Stimulated activated naive CD8-positive, alpha-beta T cell treated with anti-CD3 and anti-CD28 coated beads, Interleukin-15, amount 100 ng/mL, for 72 hours (primary cell): ENCODE measurements around the gene SUB1.
"Not testable (repeated sequence)": the region's sequence is repeated elsewhere in the genome, so short reads cannot be mapped to it uniquely, and the experiment has no call there.

Experiments used
- ATAC-seq: fragments of 150-1000 bp; cut with Tn5 transposase; 2 replicates; pipeline ENCODE4 v1.10.0; 2021; ENCODE audit warnings: mild to moderate bottlenecking, moderate library complexity
- DNase-seq, 2 donors: peaks; one replicate each; pipeline ENCODE4 v3.0.0; 2021 to 2022
- H3K27ac Mint-ChIP-seq, 2 donors: one replicate each; pipeline ENCODE4 v1.8.0; 2022; ENCODE audit warnings: mild to moderate bottlenecking in 2 of 2, mixed read lengths in 2 of 2, moderate library complexity in 2 of 2
- H3K27me3 Mint-ChIP-seq: one replicate; pipeline ENCODE4 v1.8.0; 2022; ENCODE audit warnings: mixed read lengths
- H3K4me1 Mint-ChIP-seq: one replicate; pipeline ENCODE4 v1.8.0; 2022; ENCODE audit warnings: mild to moderate bottlenecking, mixed read lengths
- H3K4me3 Mint-ChIP-seq, 2 donors: one replicate each; pipeline ENCODE4 v1.8.0; 2022; ENCODE audit warnings: mild to moderate bottlenecking in 2 of 2, mixed read lengths in 2 of 2, moderate library complexity in 1 of 2
- H3K9me3 Mint-ChIP-seq, 2 donors: one replicate each; pipeline ENCODE4 v1.8.0; 2022; ENCODE audit warnings: mixed read lengths in 2 of 2

SUB1 gene

GRCh38 chr5:32556543-32556942 is 28.8 kb upstream of the SUB1 start:
- not testable (repeated sequence) for H3K9me3 Mint-ChIP-seq, DNase-seq, H3K27me3 Mint-ChIP-seq, H3K27ac Mint-ChIP-seq, H3K4me3 Mint-ChIP-seq, H3K4me1 Mint-ChIP-seq, ATAC-seq

GRCh38 chr5:32559411-32559810 is 25.9 kb upstream of the SUB1 start:
- DNase-seq (no peak), ATAC-seq (no peak)
- Mint-ChIP-seq H3K4me3 (no peak overlapping the region), H3K9me3 (no peaks in the 10 kb centered on the region), H3K27ac (peak overlapping the region in 1 of 2 donors; percentile 67), H3K27me3 (no peaks in the 10 kb centered on the region), H3K4me1 (no peaks in the 10 kb centered on the region)

GRCh38 chr5:32559921-32560320 is 25.4 kb upstream of the SUB1 start:
- no peak for ATAC-seq
- Mint-ChIP-seq H3K4me3 (no peak overlapping the region), H3K27ac (no peak overlapping the region), H3K9me3 (no peaks in the 10 kb centered on the region), H3K4me1 (no peaks in the 10 kb centered on the region), H3K27me3 (no peaks in the 10 kb centered on the region)
- no peak for DNase-seq

GRCh38 chr5:32562056-32562455 is 23.3 kb upstream of the SUB1 start:
- H3K4me1 Mint-ChIP-seq: no peaks in the 10 kb centered on the region
- no peaks in the 10 kb centered on the region for H3K27me3 Mint-ChIP-seq
- DNase-seq: no peak
- ATAC-seq: no peak
- H3K27ac Mint-ChIP-seq: no peak overlapping the region
- H3K4me3 Mint-ChIP-seq: no peak overlapping the region
- no peaks in the 10 kb centered on the region for H3K9me3 Mint-ChIP-seq

GRCh38 chr5:32562843-32563242 is 22.5 kb upstream of the SUB1 start:
- H3K27ac Mint-ChIP-seq: no peak overlapping the region
- H3K4me1 Mint-ChIP-seq: no peaks in the 10 kb centered on the region
- DNase-seq: no peak
- no peaks in the 10 kb centered on the region for H3K27me3 Mint-ChIP-seq
- no peak for ATAC-seq
- H3K4me3 Mint-ChIP-seq: no peak overlapping the region
- H3K9me3 Mint-ChIP-seq: no peaks in the 10 kb centered on the region

- ATAC-seq: no peak
- DNase-seq: no peak
- Mint-ChIP-seq H3K27ac (peak overlapping the region in 1 of 2 donors; percentile 46), H3K9me3 (no peaks in the 10 kb centered on the region), H3K4me1 (no peaks in the 10 kb centered on the region), H3K27me3 (no peaks in the 10 kb centered on the region), H3K4me3 (no peak overlapping the region)
Measured at GRCh38 chr5:32563614-32564013, 21.7 kb upstream of the SUB1 start.

DNA sequence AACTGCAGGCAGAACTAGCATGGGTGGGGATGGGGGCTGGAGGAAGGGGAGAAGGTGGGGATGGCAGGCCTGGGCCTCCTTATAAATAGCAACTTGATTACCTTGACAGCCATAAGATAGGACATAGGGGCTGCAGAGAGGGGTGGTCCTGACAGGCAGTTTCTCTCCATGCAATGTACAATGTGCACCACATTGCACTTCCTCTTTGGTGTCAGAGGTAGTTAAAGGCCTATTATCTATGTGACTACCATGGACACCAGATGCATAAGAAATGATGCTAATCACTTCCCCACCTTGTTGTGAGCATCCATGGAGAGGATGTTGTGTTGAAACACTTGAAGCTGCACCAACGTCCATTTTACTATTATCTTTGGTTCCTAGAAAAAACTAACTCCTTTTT is 20.2 kb upstream of the SUB1 start:
- Mint-ChIP-seq H3K4me1 (no peaks in the 10 kb centered on the region), H3K9me3 (no peaks in the 10 kb centered on the region), H3K27me3 (no peaks in the 10 kb centered on the region), H3K4me3 (no peak overlapping the region), H3K27ac (no peak overlapping the region)
- no peak for DNase-seq
- no peak for ATAC-seq

GRCh38 chr5:32566319-32567111 is 18.8 kb upstream of the SUB1 start:
- ATAC-seq (no peak), DNase-seq (no peak)
- H3K4me3 Mint-ChIP-seq: no peak overlapping the region
- H3K9me3 Mint-ChIP-seq: no peaks in the 10 kb centered on the region
- no peak overlapping the region for H3K27ac Mint-ChIP-seq
- H3K27me3 Mint-ChIP-seq: no peaks in the 10 kb centered on the region
- H3K4me1 Mint-ChIP-seq: no peaks in the 10 kb centered on the region

GRCh38 chr5:32571128-32571527 is 14.2 kb upstream of the SUB1 start:
- no peak for ATAC-seq
- Mint-ChIP-seq H3K4me3 (no peak overlapping the region), H3K27me3 (no peaks in the 10 kb centered on the region), H3K9me3 (no peaks in the 10 kb centered on the region), H3K27ac (no peak overlapping the region), H3K4me1 (no peaks in the 10 kb centered on the region)
- no peak for DNase-seq

DNA sequence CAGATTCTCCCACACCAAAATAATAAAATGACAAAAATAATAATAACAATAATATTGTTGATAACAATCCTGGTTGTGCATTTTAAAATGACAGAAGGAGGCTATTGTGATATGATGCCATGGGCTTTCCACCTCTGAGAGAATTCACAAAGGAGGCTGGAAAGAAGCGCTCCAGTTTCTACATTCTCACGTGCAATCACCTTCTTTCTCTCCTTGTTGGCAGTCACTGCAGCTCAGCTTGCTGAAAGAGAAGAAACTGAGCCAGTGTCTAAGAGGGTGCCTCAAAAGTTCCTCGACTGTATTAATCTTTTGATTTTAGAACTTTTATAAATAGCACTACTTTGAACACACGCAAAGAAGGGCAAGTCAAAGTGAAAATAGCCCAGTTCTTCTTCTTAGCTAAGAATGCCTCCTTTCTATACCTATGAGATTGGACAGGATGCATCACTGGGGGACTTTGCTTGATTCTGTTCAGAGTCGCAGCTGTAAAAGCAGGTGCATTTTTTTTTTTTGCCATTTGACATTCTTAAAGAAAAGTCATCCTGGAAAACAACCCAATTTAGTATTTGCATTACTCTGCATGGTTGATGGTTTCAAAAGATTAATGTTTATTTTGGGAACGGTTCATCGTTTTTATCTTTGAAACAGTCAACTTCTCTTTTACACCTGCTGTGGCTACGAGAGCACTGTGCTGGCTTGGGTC is 12.4 kb upstream of the SUB1 start:
- no peaks in the 10 kb centered on the region for H3K9me3 Mint-ChIP-seq
- no peak overlapping the region for H3K27ac Mint-ChIP-seq
- DNase-seq (no peak), ATAC-seq (no peak)
- H3K4me1 Mint-ChIP-seq: no peaks in the 10 kb centered on the region
- H3K27me3 Mint-ChIP-seq: no peaks in the 10 kb centered on the region
- H3K4me3 Mint-ChIP-seq: no peak overlapping the region

DNA sequence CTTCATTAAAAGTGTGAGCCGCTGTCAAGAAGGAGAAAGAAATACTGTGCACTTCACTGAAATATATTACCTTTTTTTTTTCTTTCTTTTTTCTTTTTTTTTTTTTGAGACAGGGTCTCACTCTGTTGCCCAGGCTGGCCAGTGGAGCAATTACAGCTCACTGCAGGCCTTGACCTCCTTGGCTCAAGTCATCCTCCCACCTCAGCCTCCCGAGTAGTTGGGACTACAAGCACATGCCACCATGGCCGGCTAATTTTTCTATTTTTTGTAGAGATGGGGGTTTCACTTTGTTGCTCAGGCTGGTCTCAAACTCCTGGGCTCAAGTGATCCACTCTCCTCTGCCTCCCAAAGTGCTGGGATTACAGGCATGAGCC is 11.9 kb upstream of the SUB1 start:
- not testable (repeated sequence) for H3K27ac Mint-ChIP-seq, ATAC-seq, H3K27me3 Mint-ChIP-seq, H3K4me3 Mint-ChIP-seq, H3K4me1 Mint-ChIP-seq, H3K9me3 Mint-ChIP-seq, DNase-seq

GRCh38 chr5:32574540-32575175 is 10.7 kb upstream of the SUB1 start:
- Mint-ChIP-seq H3K27ac (no peak overlapping the region), H3K9me3 (no peaks in the 10 kb centered on the region), H3K4me3 (no peak overlapping the region), H3K4me1 (no peaks in the 10 kb centered on the region), H3K27me3 (no peaks in the 10 kb centered on the region)
- DNase-seq (no peak), ATAC-seq (no peak)

DNA sequence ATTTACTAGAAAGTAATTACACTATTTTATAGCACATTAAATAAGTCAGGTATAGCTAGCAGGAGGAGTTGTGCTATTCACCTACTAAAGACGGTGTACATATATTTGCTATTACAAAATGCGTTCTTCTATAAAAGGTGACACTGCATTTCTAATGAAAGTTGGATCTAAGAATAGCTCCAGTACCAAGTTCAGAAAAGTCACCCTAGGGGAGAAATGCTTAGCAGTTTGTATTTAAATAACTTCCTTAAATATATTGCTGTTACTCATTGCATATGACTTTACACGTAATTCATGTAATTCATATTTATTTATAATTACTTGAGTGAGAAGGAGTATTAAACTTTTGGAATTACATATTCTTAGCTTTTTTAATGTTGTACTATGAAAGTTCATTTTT is 7.0 kb upstream of the SUB1 start:
- H3K9me3 Mint-ChIP-seq: no peaks in the 10 kb centered on the region
- ATAC-seq (no peak), DNase-seq (no peak)
- H3K27ac Mint-ChIP-seq: no peak overlapping the region
- peaks cover 9% of the 10 kb centered on the region for H3K27me3 Mint-ChIP-seq
- H3K4me3 Mint-ChIP-seq: no peak overlapping the region
- peaks cover 12% of the 10 kb centered on the region for H3K4me1 Mint-ChIP-seq

- Mint-ChIP-seq H3K9me3 (no peaks in the 10 kb centered on the region), H3K4me3 (no peak overlapping the region), H3K27ac (no peak overlapping the region), H3K4me1 (peaks cover 16% of the 10 kb centered on the region), H3K27me3 (peaks cover 9% of the 10 kb centered on the region)
- ATAC-seq: no peak
- DNase-seq: no peak
Measured at GRCh38 chr5:32578764-32579163, 6.6 kb upstream of the SUB1 start.

DNA sequence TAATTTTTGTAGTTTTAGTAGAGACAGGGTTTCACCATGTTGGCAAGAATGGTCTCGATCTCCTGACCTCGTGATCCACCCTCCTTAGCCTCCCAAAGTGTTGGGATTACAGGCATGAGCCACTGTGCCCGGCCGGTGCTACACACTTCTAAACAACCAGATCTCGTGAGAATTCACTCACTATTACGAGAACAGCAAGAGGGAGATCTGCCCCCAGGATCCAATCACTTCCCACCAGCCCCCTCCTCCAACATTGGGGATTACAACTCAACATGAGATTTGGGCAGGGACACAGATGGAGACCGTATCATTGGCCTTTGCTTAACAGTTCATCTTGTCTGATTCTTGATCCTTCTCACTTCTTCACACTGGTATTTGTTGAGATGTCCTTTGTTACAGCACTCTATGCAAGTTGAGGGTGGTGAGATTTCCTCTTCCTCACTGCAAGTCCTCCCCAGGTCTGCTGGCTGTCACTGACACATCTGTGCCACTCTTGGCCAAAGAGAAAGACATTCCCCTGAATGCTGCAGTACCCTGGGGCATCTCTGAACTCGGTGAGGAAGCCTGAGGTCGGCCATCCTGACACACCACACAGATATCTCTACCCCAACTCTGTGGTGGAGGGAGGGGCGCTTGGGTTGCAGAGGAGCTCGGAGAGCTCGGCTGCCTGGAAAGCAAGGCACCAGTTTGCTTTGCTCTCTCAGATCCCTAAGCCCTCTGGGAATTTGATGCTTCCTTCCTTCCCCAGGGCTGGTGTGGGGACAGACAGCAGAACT is 4.2 kb upstream of the SUB1 start:
- Mint-ChIP-seq H3K27ac (peak overlapping the region in 1 of 2 donors; percentile 64), H3K9me3 (no peaks in the 10 kb centered on the region), H3K4me1 (peaks cover 34% of the 10 kb centered on the region), H3K4me3 (no peak overlapping the region), H3K27me3 (peaks cover 9% of the 10 kb centered on the region)
- DNase-seq (no peak), ATAC-seq (no peak)
